ENCODE results near the gene FBXO34. TPM values are rescaled to one million over a fixed set of nuclear protein-coding genes. Genes with fewer than 3 reads are reported as not detected.

The FBXO34 gene
- total and polyA plus RNA-seq, 10 of the 15 experiments (the other 5 are each of a cell fraction or from before 2014, with no cell fraction given) = 5.6 to 22.8 (median 17.6) TPM

GRCh38 chr14:55389330-55389729 is 118.1 kb downstream of the FBXO34 start:
- ChIA-PET SMC1A (ENCODE audit: uncharacterized antibody, unreplicated experiment) (interaction anchor here (2.2 kb wide), 1 partner anchor 14 kb away, joined by 6 read pairs; no protein-coding TSS in a partner anchor), POLR2A (interaction anchor here (0.8 kb wide), 1 partner anchor 39 kb away, joined by 3 read pairs; no protein-coding TSS in a partner anchor), RAD21 (ENCODE audit: unreplicated experiment) (no interaction called here), CTCF (interaction anchor here (0.6 to 1.2 kb wide), 2 partner anchors 37 to 119 kb away, joined by 3 to 6 read pairs; partner anchors contain the start of gene FBXO34)
- Histone ChIP-seq H3K9me3 (replicated peaks; ENCODE audit: control insufficient read depth, insufficient read depth, low read length) (no peaks in the 10 kb centered on the region), H2AFZ (ENCODE audit: control insufficient read depth, low read depth, low read length) (no peak overlapping the region), H3K79me2 (ENCODE audit: control insufficient read depth, insufficient read depth, low read length) (no peaks in the 10 kb centered on the region), H3K27me3 (replicated peaks in 1 of 2; ENCODE audit: control insufficient read depth in 2 of 2, insufficient read depth in 2 of 2, low read length in 1 of 2) (no peaks in the 10 kb centered on the region), H3K27ac (ENCODE audit: control insufficient read depth, insufficient read depth) (no peak overlapping the region), H3K4me1 (ENCODE audit: control insufficient read depth, insufficient read depth, low read length) (no peaks in the 10 kb centered on the region), H3K36me3 (ENCODE audit: control insufficient read depth in 2 of 2, insufficient read depth in 2 of 2, low read length in 1 of 2) (peaks cover 2 to 7% of the 10 kb centered on the region in 2 experiments; a peak in 3 of 4 replicates), H4K20me1 (ENCODE audit: control insufficient read depth, insufficient read depth) (no peaks in the 10 kb centered on the region), H3K9ac (ENCODE audit: control insufficient read depth, insufficient read depth, low read length) (no peak overlapping the region), H3K4me3 (no peak overlapping the region), H3K4me2 (ENCODE audit: control insufficient read depth, insufficient read depth) (no peak overlapping the region)
- DNase-seq (ENCODE audit: low read depth, low spot score) (no peak), ATAC-seq (no peak), FAIRE-seq (no peak)
- in situ Hi-C loops (cut with MboI) = no loop called here
- no peak for TF ChIP-seq KLF5 (IDR thresholded peaks at IDR 0.05; ENCODE audit: partially characterized antibody)
- no peak for TF ChIP-seq SPI1 (IDR thresholded peaks at IDR 0.05; ENCODE audit: borderline replicate concordance, insufficient read depth, low read depth, low read length)
- TF ChIP-seq RUNX3 (IDR thresholded peaks at IDR 0.05; ENCODE audit: low read length) = no peak
- TF ChIP-seq NFYA (IDR thresholded peaks at IDR 0.05; ENCODE audit: borderline replicate concordance, low read depth, low read length) = no peak
- no peak for TF ChIP-seq FOS (IDR thresholded peaks at IDR 0.05; ENCODE audit: borderline replicate concordance, extremely low read depth, insufficient read length)
- no peak for TF ChIP-seq CREM (IDR thresholded peaks at IDR 0.05; ENCODE audit: low read depth)
- no peak for TF ChIP-seq TBL1XR1 (IDR thresholded peaks at IDR 0.05; ENCODE audit: low read depth, low read length)
- TF ChIP-seq IKZF1 (conservative IDR thresholded peaks at IDR 0.05) = no peak
- TF ChIP-seq MAX (IDR thresholded peaks at IDR 0.05; ENCODE audit: low read depth, low read length) = no peak
- no peak for TF ChIP-seq MLLT1 (IDR thresholded peaks at IDR 0.05)
- TF ChIP-seq KAT2A (conservative IDR thresholded peaks at IDR 0.05; ENCODE audit: control insufficient read depth, low read depth, low read length) = no peak
- TF ChIP-seq PRDM15 (CRISPR knock-in tag; IDR thresholded peaks at IDR 0.05) = no peak
- TF ChIP-seq HSF1 (IDR thresholded peaks at IDR 0.05; ENCODE audit: low read depth, low read length) = no peak
- TF ChIP-seq HCFC1 (IDR thresholded peaks at IDR 0.05; ENCODE audit: low read length) = no peak
- TF ChIP-seq PML (IDR thresholded peaks at IDR 0.05; ENCODE audit: low read length) = no peak
- TF ChIP-seq ATF2 (IDR thresholded peaks at IDR 0.05; ENCODE audit: low read length) = no peak
- intact Hi-C loops (cut with micrococcal nuclease; ENCODE audit: unreplicated experiment) = no loop called here
- no TSS peak for BruUV-seq (replicated peaks)
- 98% methylated on average over 4 of the region's 4 CpGs for WGBS (ENCODE audit: insufficient coverage, insufficient replicate concordance, low lambda C conversion rate, missing lambda C conversion rate)

All from GM12878 (cell line).